Measurements from ENCODE around the gene LSM3. TPM values are rescaled to one million over a fixed set of nuclear protein-coding genes. Genes with fewer than 3 reads are reported as not detected.

LSM3 gene
- total RNA-seq, 1 experiment from 2014 or later, result 27.5 TPM

DNA sequence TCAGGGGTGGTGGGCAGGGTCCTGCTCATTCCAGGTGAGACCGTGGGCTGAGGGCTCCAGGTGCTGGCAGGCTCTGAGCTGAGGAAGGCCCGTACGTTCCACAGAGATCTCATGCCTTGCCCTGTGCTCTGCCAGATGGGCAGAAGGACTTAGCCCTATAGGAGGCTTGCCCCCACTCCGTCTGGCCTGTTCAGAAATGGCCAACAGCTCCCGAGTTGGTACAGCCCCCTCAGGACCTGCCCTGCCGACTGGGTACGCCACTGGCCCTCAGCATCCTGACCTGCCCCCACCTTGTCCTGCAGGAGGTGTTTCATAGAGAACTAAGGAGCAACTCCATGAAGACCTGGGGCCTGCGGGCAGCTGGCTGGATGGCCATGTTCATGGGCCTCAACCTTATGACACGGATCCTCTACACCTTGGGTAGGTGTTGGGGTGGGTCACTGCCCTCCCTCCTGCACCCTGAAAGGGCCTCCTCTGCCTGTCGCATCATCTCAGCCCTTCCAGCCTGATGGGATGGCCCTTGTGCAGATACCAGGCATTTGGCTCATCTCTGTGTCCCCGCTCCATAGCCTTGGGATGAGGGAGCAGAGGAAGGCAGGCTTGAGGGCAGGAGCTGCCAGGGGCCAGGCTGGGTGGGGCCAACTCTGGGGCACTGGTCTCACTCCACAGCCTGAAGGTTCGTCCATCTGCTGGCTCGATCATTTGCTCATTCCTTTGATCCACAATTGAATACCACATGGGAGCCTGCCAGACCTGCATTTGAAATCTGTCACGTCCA, 39.5 kb upstream of the LSM3 start:
- peaks cover 11% of the 10 kb centered on the region for H3K4me1 ChIP-seq
- DNase-seq, result no peak
- H3K27ac ChIP-seq, result no peak overlapping the region
- no peak overlapping the region for H3K4me3 ChIP-seq
- H3K9me3 ChIP-seq (replicated peaks), result no peaks in the 10 kb centered on the region
- peaks cover 21% of the 10 kb centered on the region for H3K36me3 ChIP-seq
- no peaks in the 10 kb centered on the region for H3K27me3 ChIP-seq

DNA sequence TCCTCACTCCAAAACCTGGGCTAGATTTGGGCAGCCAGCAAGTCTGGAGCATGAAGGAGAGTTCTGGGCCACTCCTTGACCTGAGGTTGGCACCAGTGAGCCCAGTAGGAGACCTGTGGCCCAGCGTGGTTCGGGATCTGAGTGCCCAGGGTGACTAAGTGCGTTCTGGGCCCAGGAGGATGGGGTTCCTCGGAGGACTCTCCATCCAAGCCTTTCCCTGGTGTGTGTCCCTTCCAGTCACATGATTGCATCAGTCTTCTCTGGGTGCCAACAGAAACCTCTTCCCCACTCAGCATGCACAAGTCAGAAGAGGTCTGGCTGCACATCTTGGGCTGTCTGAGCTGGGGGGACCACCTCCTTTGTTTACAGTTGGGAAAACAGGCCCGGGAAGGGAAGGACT, 38.8 kb upstream of the LSM3 start:
- Histone ChIP-seq H3K4me1 (peaks cover 17% of the 10 kb centered on the region), H3K4me3 (no peak overlapping the region), H3K27me3 (no peaks in the 10 kb centered on the region), H3K36me3 (peaks cover 16% of the 10 kb centered on the region), H3K27ac (no peak overlapping the region), H3K9me3 (replicated peaks) (no peaks in the 10 kb centered on the region)
- DNase-seq, result no peak

DNA sequence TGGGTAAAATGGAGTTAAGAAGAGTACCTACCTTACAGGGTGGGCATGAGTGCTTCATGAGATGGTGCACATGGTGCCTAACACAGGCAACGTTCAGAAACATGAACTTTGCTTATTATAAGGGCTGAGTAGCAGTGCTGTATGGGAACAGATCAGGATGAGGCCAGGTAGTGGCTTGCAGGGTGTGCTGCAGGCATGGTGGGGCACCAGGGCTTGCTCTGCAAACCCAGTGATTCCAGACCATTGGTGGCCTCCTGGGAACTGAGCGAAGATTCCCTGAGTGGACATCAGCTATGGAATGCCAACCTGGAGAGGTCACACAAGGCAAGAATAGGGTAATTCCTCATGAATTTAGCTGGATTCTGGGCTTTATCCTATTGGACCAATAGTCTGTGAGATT, 37.9 kb upstream of the LSM3 start:
- no peak for DNase-seq
- peaks cover 16% of the 10 kb centered on the region for H3K36me3 ChIP-seq
- no peak overlapping the region for H3K4me3 ChIP-seq
- H3K4me1 ChIP-seq, result peaks cover 22% of the 10 kb centered on the region
- no peaks in the 10 kb centered on the region for H3K9me3 ChIP-seq (replicated peaks)
- no peak overlapping the region for H3K27ac ChIP-seq
- H3K27me3 ChIP-seq, result no peaks in the 10 kb centered on the region

DNA sequence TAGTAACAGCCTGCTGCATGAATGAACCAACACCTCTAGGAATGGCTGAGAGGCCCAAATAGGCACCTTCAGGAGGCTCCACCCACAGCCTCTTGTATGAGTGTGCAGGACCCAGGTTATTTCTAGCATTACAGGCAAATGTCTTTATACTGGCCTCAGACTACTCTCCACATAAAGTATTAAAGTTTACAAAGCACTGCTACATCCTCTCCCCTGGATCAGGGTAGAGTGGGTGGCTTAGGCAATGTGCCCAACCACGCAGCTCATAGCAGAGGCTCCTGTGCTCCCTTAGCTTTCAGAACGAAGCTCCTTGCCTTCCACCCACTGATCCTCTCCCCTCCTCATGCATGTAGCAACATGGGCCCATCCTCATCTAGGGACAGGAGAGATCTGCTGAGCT, 37.5 kb upstream of the LSM3 start:
- Histone ChIP-seq H3K4me1 (peaks cover 27% of the 10 kb centered on the region), H3K36me3 (peaks cover 12% of the 10 kb centered on the region), H3K27me3 (no peaks in the 10 kb centered on the region), H3K27ac (no peak overlapping the region), H3K4me3 (no peak overlapping the region), H3K9me3 (replicated peaks) (no peaks in the 10 kb centered on the region)
- no peak for DNase-seq

DNA sequence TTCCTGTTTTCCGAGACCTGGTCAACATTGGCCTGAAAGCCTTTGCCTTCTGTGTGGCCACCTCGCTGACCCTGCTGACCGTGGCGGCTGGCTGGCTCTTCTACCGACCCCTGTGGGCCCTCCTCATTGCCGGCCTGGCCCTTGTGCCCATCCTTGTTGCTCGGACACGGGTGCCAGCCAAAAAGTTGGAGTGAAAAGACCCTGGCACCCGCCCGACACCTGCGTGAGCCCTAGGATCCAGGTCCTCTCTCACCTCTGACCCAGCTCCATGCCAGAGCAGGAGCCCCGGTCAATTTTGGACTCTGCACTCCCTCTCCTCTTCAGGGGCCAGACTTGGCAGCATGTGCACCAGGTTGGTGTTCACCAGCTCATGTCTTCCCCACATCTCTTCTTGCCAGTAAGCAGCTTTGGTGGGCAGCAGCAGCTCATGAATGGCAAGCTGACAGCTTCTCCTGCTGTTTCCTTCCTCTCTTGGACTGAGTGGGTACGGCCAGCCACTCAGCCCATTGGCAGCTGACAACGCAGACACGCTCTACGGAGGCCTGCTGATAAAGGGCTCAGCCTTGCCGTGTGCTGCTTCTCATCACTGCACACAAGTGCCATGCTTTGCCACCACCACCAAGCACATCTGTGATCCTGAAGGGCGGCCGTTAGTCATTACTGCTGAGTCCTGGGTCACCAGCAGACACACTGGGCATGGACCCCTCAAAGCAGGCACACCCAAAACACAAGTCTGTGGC, 36.8 kb upstream of the LSM3 start:
- H3K4me1 ChIP-seq, result peaks cover 28% of the 10 kb centered on the region
- H3K9me3 ChIP-seq (replicated peaks), result no peaks in the 10 kb centered on the region
- H3K27ac ChIP-seq, result no peak overlapping the region
- H3K27me3 ChIP-seq, result no peaks in the 10 kb centered on the region
- peaks cover 8% of the 10 kb centered on the region for H3K36me3 ChIP-seq
- no peak overlapping the region for H3K4me3 ChIP-seq
- DNase-seq, result no peak

DNA sequence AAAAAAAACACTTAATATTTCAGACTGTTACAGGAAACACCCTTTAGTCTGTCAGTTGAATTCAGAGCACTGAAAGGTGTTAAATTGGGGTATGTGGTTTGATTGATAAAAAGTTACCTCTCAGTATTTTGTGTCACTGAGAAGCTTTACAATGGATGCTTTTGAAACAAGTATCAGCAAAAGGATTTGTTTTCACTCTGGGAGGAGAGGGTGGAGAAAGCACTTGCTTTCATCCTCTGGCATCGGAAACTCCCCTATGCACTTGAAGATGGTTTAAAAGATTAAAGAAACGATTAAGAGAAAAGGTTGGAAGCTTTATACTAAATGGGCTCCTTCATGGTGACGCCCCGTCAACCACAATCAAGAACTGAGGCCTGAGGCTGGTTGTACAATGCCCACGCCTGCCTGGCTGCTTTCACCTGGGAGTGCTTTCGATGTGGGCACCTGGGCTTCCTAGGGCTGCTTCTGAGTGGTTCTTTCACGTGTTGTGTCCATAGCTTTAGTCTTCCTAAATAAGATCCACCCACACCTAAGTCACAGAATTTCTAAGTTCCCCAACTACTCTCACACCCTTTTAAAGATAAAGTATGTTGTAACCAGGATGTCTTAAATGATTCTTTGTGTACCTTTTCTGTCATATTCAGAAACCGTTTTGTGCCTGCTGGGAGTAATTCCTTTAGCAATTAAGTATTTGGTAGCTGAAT, 35.9 kb upstream of the LSM3 start:
- no peak overlapping the region for H3K4me3 ChIP-seq
- H3K27me3 ChIP-seq, result no peaks in the 10 kb centered on the region
- no peaks in the 10 kb centered on the region for H3K9me3 ChIP-seq (replicated peaks)
- peaks cover 9% of the 10 kb centered on the region for H3K36me3 ChIP-seq
- no peak for DNase-seq
- peaks cover 28% of the 10 kb centered on the region for H3K4me1 ChIP-seq
- H3K27ac ChIP-seq, result no peak overlapping the region

DNA sequence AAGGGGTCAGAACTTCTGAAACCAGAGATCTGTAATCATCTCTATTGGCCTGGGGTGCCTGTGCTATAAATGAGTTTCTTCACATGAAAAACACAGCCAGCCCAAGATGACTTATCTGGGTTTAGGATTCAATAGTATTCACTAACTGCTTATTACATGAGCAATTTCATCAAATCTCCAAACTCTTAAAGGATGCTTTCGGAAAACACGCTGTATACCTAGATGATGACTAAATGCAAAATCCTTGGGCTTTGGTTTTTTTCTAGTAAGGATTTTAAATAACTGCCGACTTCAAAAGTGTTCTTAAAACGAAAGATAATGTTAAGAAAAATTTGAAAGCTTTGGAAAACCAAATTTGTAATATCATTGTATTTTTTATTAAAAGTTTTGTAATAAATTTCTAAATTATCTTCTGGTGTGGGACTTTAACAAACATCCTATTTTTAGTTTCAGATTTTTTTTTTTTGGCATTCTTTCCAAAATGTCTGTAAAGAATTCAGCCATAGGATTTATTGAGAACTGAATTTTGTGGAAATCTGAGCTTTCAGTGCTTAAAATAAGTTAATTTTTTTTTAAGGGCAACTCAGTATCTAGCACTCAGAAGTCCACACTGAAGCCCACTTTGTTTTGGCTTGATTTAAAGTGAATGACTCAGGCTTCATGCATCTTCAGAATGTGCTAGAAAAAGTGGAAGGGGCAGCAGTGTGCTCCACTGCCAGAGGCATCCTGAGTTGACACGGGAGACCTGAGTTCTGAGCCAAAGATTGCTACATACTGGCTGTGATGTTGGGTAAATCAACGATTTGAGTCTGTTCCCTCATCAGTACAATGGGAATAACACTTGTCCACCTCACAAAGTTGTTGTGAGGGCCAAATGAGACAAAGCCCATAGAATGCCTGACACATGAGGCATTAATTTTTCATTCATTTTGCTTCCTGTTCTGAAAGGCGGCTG, 35.1 kb upstream of the LSM3 start:
- peaks cover 6% of the 10 kb centered on the region for H3K36me3 ChIP-seq
- DNase-seq, result peak; percentile 29 to 34
- no peak overlapping the region for H3K4me3 ChIP-seq
- no peaks in the 10 kb centered on the region for H3K9me3 ChIP-seq (replicated peaks)
- H3K27me3 ChIP-seq, result no peaks in the 10 kb centered on the region
- peaks cover 28% of the 10 kb centered on the region for H3K4me1 ChIP-seq
- peak overlapping the region; percentile 77 for H3K27ac ChIP-seq

DNA sequence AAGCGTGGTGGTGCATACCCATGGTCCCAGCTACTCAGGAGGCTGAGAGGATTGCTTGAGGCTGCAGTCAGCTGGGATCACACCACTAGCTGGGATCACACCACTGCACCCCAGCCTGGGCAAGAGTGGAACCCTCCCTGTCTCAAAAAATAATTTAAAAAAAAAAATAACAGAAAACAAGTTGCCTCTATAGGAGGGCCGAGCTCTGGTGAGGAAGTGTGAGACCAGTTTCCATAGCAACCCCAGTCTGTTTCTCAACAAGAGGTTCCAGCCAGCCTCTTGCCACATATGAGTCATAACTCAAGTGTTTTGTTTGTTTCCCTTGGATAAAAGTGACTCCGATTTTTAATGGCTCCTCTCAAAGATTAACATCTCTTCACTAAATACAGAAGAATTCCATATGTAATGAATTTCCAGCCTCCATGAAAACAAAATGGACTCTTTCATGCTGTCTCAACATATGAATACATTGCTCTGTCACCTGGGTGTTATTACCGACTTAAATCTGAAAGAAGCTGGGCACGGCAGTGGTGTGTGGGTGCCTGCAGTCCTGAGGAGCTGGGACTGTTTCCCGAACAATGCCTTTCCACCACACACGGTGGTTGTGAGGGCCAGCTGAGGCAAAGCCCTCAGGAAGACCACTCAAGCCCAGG, 34.1 kb upstream of the LSM3 start:
- DNase-seq, result peak; percentile 83 to 85
- H3K36me3 ChIP-seq, result peaks cover 2% of the 10 kb centered on the region
- peaks cover 28% of the 10 kb centered on the region for H3K4me1 ChIP-seq
- no peaks in the 10 kb centered on the region for H3K9me3 ChIP-seq (replicated peaks)
- peak overlapping the region; percentile 77 for H3K27ac ChIP-seq
- H3K27me3 ChIP-seq, result no peaks in the 10 kb centered on the region
- peak overlapping the region; percentile 37 for H3K4me3 ChIP-seq

DNA sequence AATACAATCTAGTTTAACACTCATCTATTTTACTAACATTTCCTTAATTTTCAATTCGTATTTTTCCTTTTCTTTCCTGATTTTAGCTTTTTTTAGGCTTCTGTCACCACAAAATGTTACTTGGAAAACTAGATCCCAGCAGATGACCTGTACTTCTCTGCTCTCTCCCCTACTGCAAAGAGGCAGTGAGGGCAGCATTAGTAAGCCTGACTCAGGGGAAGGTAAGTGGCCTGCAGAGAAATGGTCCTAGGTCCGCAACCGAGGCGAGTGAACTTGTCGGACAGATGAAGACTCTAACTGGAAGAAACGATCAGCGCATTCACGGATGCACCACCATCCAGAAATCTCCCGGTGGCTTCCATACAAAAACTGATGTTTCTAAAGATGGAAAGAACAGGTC, 33.4 kb upstream of the LSM3 start:
- Histone ChIP-seq H3K4me3 (no peak overlapping the region), H3K27ac (peak overlapping the region; percentile 77), H3K27me3 (no peaks in the 10 kb centered on the region), H3K9me3 (replicated peaks) (no peaks in the 10 kb centered on the region), H3K4me1 (peaks cover 28% of the 10 kb centered on the region), H3K36me3 (peaks cover 2% of the 10 kb centered on the region; the same call in 1 of the 2 replicates)
- DNase-seq, result no peak

DNA sequence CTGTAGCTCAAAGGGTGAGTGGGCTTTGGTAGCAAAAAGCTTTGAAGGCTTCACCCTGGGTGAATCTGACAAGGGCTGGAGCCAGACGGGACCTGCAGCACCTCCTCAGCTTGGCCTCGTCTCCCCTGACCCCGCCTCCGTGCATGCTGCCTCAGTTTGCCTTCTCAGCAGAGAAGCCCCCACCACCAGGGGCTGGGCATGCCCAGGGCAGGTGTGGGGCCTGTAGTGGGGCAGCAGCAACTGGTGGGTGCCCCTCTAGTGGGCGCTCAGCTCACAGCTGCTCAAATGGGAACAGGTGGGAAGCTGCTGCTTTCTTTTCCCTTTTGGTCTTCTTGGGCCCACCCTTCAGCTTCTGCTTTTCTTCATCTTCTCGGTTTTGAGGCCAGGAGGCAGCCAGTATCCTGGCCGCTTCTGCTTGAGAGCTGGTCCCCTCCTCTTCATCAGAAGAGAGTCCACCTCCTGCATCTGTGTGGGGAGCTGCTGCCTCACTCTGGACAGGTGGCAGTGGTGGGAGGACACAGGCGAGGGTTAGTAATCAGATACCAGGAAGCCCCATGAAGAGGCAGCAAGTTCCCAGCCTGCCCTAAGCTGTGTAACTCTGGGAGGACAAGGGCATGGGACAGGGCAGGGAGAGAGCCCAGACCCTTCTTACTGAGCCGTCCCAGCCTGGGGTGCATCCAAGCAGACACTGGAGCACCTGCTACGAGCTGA, 32.8 kb upstream of the LSM3 start:
- Histone ChIP-seq H3K4me1 (peaks cover 28% of the 10 kb centered on the region), H3K27me3 (no peaks in the 10 kb centered on the region), H3K9me3 (replicated peaks) (no peaks in the 10 kb centered on the region), H3K27ac (no peak overlapping the region), H3K4me3 (no peak overlapping the region), H3K36me3 (peaks cover 2% of the 10 kb centered on the region; the same call in 1 of the 2 replicates)
- peak in 1 of 2 experiments; percentile 20 for DNase-seq

DNA sequence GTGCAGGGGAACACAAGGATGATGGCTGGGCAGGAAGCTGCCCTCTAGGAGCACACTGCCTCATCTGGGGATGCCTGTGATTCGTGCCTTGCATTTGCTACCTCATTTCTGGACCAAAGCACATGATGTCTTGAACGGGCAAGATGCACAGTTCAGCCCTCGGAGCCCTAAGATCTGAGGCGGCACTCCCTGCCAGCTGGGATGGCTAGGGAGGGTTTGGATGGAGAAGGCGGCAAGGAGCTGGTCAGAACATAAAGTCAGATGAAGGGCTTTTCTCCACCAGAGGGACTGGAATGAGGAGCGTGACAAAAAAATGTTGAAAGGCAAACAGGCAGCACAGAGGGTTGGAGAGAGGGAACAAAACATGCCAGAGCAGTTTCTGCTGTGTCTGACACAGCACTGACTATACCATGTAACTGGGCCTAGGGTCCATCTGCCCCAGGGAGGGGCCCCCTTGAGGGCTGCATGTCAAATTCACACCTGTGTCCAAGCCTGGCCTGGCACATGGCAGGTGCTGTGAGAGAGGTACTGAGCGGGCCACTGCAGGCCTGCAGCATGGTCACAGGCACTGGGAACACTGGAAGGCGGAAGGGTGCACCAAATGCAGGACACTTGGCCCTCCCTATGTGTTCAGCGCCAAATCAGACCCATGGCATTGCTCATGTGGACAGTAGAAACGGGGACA, 32.1 kb upstream of the LSM3 start:
- peaks cover 28% of the 10 kb centered on the region for H3K4me1 ChIP-seq
- H3K36me3 ChIP-seq, result peaks cover 2% of the 10 kb centered on the region; the same call in 1 of the 2 replicates
- H3K4me3 ChIP-seq, result no peak overlapping the region
- DNase-seq, result no peak
- no peaks in the 10 kb centered on the region for H3K9me3 ChIP-seq (replicated peaks)
- H3K27me3 ChIP-seq, result no peaks in the 10 kb centered on the region
- no peak overlapping the region for H3K27ac ChIP-seq

DNA sequence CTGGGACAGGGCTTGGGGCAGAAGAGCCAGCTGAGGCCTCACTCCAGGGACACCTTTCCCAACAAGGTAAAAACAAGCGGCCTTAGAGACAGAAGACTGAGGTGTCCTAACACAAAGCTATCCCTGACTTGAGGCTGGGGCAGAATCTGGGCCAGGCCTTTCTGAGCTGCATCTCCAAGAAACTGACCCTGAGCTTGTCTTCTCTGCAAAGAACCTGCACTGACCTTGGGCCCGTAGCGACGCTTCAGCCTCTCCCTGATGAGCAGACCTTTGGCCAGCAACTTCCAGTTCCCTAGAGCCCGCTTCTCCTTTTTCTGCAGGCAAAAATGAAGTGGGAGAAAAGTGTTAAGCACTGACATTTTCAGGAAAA, 31.6 kb upstream of the LSM3 start:
- no peak for DNase-seq
- H3K4me3 ChIP-seq, result no peak overlapping the region
- H3K27me3 ChIP-seq, result no peaks in the 10 kb centered on the region
- H3K27ac ChIP-seq, result no peak overlapping the region
- peaks cover 3% of the 10 kb centered on the region; the same call in 1 of the 2 replicates for H3K36me3 ChIP-seq
- H3K9me3 ChIP-seq (replicated peaks), result no peaks in the 10 kb centered on the region
- H3K4me1 ChIP-seq, result peaks cover 28% of the 10 kb centered on the region

DNA sequence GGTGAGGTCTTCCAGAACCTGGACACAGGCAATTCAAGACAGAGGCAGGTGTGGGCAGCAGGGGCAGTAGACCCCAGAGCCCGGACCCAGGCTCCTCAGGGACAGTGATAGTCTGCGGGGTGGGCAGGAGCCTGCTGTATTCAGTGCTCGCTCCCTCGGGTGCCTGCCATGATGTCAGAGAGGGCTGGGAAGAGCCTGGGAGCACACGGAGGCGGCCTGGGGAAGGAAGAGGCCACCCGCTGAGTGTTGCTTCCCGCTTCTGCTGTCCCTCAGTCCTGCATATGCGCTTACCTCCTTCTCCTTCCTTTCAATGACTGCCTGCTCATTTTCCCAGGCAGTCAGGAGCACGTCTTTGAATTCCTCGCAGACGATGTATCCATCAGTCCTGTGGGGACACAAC, 31.0 kb upstream of the LSM3 start:
- peaks cover 8% of the 10 kb centered on the region; the same call in 1 of the 2 replicates for H3K36me3 ChIP-seq
- H3K4me3 ChIP-seq, result no peak overlapping the region
- DNase-seq, result no peak

More for the DNA sequence above, 31.0 kb upstream of the LSM3 start:
- no peak overlapping the region for H3K27ac ChIP-seq
- H3K4me1 ChIP-seq, result peaks cover 28% of the 10 kb centered on the region
- H3K27me3 ChIP-seq, result no peaks in the 10 kb centered on the region
- H3K9me3 ChIP-seq (replicated peaks), result no peaks in the 10 kb centered on the region
